Stimulated activated CD4-positive, alpha-beta T cell treated with anti-CD3 and anti-CD28 coated beads, Interleukin-15, amount 100 ng/mL, for 48 hours (primary cell): Measurements from ENCODE around the gene SEPHS1.
"Not testable (repeated sequence)": the region's sequence is repeated elsewhere in the genome, so short reads cannot be mapped to it uniquely, and the experiment has no call there.

Experiments
- DNase-seq, 2 donors: peaks; one replicate each; pipeline ENCODE4 v3.0.0-alpha.2; 2020; ENCODE audit warnings: low read depth in 2 of 2

SEPHS1 gene, protein sequence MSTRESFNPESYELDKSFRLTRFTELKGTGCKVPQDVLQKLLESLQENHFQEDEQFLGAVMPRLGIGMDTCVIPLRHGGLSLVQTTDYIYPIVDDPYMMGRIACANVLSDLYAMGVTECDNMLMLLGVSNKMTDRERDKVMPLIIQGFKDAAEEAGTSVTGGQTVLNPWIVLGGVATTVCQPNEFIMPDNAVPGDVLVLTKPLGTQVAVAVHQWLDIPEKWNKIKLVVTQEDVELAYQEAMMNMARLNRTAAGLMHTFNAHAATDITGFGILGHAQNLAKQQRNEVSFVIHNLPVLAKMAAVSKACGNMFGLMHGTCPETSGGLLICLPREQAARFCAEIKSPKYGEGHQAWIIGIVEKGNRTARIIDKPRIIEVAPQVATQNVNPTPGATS

DNA sequence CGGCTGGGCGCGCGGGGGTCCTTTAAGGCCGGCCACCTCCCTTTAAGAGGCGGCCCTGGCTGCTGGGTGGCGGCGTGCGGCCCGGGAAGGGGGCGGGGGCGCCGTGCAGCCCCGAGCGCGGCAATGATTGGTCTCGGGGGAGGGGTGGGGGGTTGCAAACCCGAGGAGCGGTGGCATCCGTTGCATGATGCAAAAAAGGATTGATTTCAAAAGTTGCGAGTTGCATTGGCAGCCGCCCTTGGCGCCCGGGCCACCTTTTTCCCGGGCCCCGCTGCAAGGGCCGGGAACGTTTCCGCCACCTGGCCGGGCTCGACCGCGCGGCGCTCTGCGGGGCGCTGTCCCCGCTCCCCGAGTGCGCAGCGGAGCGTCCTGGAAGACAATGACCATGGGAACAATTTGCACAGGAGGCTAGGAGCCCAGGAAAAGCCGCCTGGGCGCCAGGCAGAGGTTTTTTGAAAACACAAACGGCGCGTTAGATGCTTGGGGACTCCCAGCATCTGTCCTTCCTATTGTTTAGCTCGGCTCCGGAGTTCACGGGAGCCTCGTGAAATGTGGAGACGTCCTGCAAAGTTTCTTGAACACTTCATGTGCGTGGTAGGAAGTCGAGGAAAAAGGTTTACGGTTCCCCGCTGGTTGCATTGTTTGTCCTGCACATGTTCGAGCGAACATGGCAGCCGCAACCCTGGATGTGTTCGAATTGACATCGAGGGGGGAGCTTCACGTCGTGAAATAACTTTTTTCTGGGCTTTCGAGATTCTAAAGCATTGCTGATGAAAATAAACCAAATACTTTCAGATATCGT lies at the start of gene SEPHS1:
SEPHS1 (minus strand) TSS at position 78 of the 802 bp plus-strand sequence. CDS start 3,343 bp downstream, outside the sequence.
- DNase-seq: peak; percentile 73 to 77

DNA sequence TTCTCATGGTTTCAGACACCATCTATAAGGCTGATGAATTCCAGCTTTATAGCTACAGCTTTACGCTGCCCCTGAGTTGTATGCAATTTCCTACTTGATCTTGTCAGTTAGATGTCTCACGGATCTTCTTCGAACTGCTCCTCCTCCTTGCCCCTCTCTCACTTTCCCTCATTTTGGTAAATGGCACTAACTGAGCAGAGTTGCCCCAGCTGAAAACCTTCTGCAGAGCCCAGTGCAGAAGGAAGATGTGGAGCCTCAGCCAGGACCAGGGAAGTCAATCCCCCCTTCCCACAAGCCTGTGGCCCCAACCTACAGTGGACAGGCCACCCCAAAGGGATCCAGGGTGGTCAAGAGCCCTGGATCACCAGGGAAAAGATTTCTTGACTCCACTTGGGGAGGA lies 49.0 kb upstream of the SEPHS1 start:
- DNase-seq: no peak

DNA sequence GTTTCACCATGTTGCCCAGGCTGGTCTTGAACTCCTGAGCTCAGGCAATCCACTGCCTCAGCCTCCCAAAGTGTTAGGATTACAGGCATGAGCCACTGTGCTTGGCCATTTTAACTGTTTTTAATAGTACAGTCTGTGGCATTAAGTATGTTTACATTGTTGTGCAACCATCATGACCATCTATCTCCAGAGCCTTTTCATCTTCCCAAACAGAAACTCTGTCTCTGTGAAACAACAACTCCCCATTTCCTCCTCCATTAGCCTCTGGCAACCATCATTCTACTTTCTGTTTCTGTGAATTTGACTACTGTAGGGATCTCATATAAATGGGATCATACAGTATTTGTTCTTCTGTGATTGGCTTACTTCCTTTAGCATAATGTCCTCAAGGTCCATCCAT lies 48.3 kb upstream of the SEPHS1 start:
- DNase-seq: no peak

DNA sequence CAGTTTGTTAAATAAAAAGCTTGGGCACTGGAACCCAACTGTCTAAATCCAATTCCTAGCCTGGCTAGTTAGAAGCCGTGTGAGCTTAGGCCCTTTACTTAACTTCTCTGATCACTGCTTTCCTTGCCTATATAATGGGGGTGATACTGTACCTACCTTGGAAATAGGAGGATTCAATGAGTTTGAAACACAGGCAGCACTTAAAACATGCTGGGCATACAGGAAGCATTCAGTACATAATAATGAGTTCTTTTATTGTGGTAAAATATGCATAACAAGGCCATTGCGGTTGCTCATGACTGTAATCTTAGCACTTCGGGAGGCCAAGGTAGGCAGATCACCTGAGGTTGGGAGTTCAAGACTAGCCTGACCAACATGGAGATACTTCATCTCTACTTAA lies 47.4 kb upstream of the SEPHS1 start:
- DNase-seq: no peak

DNA sequence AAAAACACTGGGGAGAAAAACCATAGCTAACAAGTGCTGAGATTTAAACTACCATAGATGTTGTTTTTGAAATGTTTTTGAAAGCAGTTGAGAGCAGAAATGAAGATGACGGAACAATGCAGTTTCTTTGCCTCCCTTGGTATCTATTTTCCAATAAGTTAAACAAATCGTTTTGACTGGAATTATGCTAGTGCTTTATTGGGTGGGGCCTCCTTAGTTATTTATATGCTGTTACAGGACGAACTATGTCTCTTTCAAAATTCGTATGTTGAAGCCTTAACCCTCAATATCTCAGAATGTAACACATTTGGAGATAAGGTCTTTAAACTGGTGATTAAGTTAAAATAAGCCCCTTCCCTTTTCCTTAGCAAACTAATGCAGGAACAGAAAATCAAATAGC lies 45.5 kb upstream of the SEPHS1 start:
- DNase-seq: no peak

DNA sequence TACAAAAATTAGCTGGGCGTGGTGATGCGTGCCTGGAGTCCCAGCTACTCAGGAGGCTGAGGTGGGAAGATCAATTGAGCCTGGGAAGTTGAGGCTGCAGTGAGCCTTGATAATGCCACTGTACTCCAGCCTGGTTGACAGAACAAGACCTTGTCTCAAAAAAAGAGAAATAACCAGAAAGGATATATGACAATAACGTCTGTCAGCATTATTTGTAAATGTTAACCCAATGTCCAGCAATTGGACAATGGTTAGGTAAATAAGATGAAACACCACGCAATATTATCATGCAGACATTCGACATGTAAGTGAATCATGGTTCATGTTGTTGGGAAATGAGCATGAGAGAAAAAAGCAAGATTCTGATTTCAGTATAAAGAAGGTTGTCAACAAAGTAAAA lies 44.6 kb upstream of the SEPHS1 start:
- DNase-seq: no peak

DNA sequence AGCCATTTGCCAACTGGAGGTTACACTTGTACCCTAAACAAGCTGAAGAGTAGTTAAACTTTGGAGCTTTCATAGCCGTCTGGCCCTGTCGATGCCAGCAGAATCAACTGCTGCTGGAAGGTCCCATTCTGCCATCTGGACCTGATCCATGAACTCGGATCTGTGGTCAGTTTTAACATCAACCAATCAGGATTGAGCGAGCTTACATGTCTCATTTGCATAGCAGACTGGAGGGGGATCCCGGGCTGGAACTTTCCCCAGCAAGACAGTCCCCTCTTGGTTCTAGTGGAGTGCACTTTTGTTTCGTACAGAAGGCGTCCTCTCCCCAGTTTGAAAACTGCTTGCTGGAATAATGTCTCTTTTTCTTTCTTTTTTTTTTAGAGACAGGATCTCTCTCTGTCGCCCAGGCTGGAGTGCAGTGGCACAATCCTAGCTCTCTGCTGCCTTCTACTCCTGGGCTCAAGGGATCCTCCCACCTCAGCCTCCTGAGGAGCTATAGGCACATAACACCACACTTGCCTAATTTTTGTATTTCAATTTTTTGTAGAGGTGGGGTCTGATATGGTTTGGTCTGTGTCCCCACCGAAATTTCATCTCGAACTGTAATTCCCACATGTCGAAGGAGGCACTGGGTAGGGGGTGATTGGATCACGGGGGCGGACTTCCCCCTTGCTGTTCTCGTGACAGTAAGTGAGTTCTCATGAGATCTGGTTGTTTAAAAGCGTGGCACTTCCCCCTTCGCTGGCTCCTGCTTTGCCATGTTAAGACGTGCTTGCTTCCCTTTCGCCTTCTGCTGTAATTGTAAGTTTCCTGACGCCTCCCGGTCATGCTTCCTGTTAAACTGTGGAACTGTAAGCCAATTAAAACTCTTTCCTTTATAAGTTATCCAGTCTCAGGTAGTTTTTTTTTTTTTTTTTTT lies 42.8 kb upstream of the SEPHS1 start:
- DNase-seq: no peak

DNA sequence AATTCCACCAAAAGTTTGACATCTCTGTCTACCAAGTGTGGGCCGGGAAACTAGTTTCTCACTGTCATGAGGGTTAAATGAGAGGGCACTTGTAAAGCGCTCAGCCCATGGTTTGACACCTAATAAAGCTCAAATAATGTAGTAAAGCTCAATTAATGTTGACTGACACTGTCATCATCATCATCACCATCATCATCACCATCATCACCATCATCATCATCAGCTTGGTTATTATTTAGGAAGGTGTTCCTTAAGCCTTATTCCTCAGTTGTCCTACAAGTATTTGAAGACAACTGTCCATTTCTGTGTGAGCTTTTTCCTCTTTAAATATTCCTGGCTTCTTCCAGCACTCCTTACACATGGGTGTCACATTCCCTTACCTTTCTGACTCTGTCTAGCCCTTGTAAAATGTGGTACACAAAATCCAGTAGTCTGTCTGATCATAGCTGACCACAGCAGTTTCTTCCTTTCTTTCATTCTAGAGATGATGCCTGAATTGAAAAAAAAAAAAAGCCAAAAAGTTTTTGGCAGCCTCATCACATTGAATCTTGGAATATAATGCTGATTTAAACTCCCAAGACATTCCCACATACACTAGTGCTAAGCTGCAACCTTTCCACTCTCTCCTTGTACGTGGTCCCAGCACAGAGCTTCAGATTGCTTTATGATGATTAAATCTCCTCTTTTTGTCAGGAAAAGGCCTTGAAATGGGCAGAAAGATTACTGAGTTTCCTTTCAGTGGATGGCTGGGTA lies 40.6 kb upstream of the SEPHS1 start:
- no peak for DNase-seq

DNA sequence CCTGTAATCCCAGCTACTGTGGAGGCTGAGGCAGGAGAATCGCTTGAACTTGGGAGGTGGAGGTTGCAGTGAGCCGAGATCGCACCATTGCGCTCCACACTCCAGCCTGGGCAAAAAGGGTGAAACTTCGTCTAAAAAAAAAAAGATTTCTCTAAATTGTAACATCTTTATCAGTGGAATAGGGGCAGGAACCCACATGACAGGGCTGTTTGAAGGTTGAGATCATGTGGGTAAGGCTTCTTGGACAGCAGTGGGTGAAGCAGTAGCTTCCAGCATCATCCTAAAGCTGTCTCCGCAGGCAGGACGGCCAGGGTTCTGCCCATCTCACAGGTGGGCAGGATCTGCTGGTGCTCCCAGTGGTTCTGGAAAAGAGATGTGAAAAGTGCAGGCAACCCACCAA lies 37.9 kb upstream of the SEPHS1 start:
- DNase-seq: no peak

DNA sequence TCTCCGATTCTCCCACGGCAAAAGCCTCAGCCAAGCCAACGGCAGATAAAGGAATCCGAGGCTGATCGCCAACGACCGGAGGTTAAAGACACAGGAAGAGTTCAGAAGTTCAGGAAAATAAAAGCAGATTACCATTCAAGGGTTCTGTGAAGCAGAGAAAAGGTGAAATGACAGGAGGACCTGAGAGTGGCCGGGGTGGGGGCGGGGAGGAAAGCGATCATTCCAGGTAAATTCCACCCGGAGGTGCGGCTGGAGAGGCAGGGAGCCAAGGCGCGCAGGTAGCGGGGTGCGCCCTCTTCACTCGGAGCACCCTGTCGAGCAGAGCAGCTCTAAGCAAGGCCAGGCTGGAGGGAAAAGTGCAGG lies 35.3 kb upstream of the SEPHS1 start:
- no peak for DNase-seq

DNA sequence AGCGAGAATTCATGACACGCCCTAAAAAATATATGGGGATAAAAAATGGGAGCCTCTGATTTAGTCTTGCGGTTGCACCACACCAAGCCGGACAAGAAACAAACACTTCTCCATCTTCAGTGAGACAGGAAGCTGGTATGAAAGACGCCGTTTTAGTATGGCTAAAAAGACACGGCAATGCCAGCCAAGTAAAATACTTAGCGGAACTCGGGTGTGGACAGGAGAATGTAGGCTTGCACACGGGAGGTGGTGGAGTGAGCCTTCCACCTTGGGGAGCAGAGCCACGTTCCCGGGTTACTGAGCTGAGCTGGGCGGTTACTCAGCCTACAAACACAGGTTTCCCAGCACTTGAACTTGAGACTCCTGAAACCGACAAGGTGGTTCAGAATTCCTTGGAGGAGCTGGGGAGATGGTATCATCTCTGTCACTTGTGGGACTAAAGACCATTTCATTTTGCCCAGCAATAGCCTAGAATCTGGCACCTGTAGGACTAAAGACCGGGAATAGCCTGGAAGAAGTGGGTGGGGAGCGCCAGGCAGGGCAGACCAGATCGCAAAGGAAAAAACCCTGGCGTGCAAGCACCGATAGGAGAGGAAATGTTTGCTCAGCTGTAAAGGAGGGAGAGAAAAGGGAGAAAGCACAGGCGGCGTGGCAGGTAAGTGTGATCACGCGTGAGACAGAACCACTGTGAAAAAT lies 34.8 kb upstream of the SEPHS1 start:
- DNase-seq: no peak

DNA sequence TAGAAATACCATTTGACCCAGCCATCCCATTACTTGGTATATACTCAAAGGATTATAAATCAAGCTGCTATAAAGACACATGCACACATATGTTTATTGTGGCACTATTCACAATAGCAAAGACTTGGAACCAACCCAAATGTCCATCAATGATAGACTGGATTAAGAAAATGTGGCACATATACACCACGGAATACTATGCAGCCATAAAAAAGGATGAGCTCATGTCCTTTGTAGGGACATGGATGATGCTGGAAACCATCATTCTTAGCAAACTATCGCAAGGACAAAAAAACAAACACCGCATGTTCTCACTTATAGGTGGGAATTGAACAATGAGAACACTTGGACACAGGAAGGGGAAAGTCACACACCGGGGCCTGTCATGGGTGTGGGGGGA lies 31.0 kb upstream of the SEPHS1 start:
- not testable (repeated sequence) for DNase-seq

DNA sequence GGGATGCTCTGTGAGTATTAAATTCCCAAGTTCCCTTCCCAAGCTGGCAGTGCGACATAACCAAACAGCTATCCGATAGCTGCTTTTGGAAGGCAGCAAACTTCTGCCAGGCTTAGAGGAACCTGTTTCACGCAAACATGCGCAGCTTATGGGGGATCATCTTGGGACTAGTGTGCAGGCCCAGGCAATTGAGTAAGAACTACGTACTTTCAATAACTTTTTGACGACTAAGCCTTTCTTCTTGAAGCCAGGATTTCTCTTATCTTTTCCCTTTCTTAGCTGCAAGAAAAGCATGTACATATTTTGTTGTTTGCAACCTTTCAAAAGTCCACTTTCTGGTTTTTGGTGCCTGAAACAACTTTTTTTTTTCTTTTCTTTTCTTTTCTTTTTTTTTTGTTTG lies 28.7 kb upstream of the SEPHS1 start:
- no peak for DNase-seq

DNA sequence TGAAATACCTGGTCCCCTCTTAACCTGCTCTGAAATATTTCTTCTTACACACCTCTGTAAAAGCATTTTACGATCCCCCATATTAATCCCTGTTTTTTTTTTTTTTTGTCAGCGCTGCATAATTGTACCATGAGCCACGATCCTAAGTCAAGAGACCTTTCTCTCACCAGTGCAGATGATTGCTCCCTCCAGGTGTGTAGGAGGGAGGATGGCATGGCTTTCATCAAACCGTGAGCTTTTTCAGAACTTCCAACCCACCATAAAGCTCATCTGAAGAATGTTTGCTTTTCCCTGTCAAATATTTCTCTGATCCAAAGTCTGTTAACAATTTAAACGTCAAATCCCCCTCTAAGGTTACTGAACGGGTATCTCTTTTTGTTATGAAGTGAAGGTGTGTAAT lies 28.2 kb upstream of the SEPHS1 start:
- no peak for DNase-seq

DNA sequence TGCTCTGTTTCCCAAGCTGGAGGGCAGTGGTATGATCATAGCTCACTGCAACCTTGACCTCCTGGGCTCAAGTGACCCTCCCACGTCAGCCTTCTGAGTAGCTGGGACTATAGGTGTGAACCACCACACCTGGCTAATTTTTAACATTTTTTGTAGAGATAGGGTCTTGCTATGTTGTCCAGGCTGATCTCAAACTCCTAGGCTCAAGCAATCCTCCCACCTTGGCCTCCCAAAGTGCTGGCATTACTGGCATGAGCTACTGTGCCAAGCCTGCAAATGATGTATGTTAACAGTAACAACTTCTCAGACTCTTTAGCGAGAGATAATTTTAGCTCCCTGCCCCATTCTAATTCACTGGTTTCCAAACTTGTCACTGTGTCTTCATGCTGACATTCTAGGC lies 27.7 kb upstream of the SEPHS1 start:
- no peak for DNase-seq

DNA sequence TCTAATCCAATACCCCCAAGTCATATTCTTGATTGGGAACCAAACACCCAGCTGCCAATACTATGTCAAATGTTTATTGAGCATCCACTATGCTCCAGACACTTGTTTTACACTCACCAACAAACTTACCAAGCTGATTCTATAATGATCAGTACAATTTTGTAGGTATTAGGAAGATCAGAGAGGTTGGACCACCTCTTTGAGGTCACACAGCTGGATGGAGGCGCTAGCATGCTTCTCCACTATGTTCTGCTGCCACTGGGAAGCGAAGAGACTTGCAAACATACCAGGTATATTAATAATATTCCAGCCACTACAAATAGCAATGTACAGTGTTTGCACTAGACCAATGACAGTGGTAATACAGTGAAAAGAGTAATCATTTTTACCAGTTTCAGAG lies 25.6 kb upstream of the SEPHS1 start:
- DNase-seq: no peak

DNA sequence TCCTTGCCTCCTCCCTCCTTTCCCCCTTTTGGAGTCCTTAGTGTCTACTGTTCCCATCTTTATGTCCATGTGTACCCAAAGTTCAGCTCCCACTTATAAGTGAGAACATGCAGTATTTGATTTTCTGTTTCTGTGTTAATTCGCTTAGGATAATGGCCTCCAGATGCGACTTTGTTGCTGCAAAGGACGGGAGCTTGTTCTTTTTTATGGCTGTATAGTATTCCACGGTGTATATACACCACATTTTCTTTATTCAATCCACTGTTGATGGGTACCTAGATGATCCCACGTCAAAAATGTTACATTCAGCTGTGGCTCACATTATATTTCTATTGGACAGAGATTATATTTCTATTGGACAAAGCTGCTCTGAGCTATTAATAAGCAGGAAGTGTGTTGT lies 24.4 kb upstream of the SEPHS1 start:
- no peak for DNase-seq

DNA sequence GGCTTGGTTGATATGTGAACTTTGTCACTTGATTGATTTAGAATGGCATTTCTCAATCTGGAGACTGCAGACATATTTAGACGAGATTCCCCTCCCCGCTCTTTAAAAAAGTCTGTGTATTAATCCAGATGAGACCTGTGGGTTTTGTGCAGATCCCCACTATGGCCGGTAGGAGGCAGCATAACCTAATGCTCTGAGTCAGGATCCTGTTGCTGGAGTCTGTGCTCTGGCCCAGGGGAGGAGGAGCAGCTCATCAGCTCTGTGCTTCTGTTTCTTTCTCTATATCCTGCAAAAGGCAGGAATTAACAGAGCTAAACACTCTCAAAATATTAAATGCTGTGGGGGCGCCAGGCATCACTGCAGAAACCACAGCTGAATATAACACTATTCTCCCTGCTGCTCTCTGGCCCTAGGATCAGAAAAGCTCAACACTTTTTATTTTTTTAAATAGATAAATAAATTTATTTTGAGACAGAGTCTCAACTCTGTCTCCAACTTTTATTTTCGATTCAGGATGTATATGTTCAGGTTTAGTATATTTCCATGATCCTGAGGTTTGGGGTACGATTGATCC lies 23.9 kb upstream of the SEPHS1 start:
- peak in 1 of 2 donors; percentile 45 for DNase-seq

DNA sequence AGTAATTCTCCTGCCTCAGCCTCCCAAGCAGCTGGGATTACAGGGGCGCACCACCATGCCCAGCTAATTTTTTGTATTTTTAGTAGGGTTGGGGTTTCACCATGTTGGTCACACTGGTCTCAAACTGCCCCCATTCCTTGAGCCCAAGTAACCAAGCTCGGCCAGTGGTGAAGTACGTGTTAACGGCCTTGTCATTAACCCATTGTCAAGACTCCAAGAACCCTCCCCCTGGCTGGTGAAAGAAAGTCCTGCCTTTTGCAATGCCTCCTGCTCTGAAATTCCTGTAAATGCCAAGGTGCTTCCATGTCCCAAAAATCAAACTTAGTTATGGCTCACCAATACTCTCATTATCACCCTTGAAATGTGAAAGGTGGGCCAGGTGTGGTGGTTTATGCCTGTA lies 18.8 kb upstream of the SEPHS1 start:
- DNase-seq: no peak

DNA sequence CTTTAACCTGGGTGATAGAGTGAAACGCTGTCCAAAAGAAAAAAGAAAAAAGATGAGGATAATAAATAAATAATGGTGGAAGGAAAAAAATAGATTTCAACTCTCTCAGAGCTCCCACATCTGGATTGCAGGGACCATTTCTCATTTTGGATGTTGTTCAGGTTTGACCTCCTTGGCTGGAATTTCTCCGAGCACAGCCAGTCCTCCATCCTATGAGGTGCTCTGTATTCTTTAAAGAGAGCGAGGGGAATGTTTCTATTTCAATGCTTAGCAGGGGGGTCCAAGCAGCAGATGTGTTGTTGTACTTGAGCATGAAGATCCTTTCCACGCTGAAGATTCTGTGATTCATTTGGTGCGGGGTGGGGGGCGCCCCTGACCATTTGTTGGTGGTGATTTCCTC lies 17.7 kb upstream of the SEPHS1 start:
- DNase-seq: no peak

DNA sequence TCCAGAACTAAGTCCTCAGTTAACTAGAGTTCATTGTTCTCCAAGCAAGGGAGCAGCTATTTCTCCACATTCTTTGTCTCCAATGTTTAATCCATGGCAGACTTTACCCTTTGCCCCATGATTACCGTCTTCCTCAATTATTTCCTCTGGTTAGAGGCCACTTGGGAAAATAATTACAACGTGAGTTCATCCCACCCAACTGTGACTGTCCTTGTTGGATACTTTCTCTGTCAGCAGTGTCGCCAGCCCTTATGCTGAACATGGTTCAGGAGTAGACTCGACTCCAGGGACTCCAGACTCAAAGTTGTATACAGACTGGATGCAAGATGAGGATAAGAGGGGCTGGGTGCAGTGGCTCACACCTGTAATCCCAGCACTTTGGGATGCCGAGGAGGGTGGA lies 17.1 kb upstream of the SEPHS1 start:
- DNase-seq: no peak
